HUES6 (cell line): ENCODE data around the gene TAS2R46.
"Not testable (repeated sequence)": the region's sequence is repeated elsewhere in the genome, so short reads cannot be mapped to it uniquely, and the experiment has no call there.

Experiments used
- H3K27ac ChIP-seq: 2 replicates; pipeline ENCODE4 v1.7.0; 2013; ENCODE audit warnings: low read depth, mild to moderate bottlenecking, low read length, inconsistent platforms
- H3K27me3 ChIP-seq: 2 replicates; pipeline ENCODE4 v1.6.1; 2013; ENCODE audit warnings: low read length; ENCODE audit not compliant: control insufficient read depth, insufficient read depth
- H3K36me3 ChIP-seq: 2 replicates; pipeline ENCODE4 v1.6.1; 2013; ENCODE audit warnings: low read length; ENCODE audit not compliant: control insufficient read depth, insufficient read depth
- H3K4me1 ChIP-seq: 2 replicates; pipeline ENCODE4 v1.6.1; 2013; ENCODE audit warnings: low read length; ENCODE audit not compliant: control insufficient read depth, insufficient read depth
- H3K4me3 ChIP-seq: 2 replicates; pipeline ENCODE4 v1.5.1; 2013; ENCODE audit warnings: low read depth, low read length
- H3K9ac ChIP-seq: one replicate; pipeline ENCODE4 v1.6.1; 2013; ENCODE audit warnings: mild to moderate bottlenecking, low read length
- H3K9me3 ChIP-seq: 2 replicates; pipeline ENCODE4 v1.6.1; 2013; ENCODE audit warnings: low read depth, low read length; ENCODE audit not compliant: control insufficient read depth, insufficient read depth

The TAS2R46 gene

DNA sequence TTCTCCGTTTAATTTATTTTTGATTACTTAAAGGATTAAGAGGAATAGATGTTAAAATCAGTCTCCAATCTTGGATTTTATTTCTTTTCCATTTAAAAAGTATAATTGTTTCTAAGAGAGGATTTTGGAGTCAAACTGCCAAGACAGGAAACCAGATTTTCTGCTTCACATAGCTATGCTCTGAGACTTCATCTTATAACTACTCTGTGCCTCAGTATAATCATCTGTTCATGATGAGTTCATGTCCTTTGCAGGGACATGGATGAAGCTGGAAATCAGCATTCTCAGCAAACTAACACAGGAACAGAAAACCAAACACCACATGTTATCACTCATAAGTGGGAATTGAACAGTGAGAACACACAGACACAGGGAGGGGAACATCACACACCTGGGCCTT lies 21.9 kb downstream of the TAS2R46 start:
- H3K9ac ChIP-seq = no peak overlapping the region
- no peak overlapping the region for H3K4me3 ChIP-seq
- H3K36me3 ChIP-seq = peaks cover 6% of the 10 kb centered on the region; the same call in 1 of the 2 replicates
- no peaks in the 10 kb centered on the region for H3K4me1 ChIP-seq
- H3K27me3 ChIP-seq = no peaks in the 10 kb centered on the region
- H3K27ac ChIP-seq = no peak overlapping the region
- H3K9me3 ChIP-seq = no peaks in the 10 kb centered on the region

DNA sequence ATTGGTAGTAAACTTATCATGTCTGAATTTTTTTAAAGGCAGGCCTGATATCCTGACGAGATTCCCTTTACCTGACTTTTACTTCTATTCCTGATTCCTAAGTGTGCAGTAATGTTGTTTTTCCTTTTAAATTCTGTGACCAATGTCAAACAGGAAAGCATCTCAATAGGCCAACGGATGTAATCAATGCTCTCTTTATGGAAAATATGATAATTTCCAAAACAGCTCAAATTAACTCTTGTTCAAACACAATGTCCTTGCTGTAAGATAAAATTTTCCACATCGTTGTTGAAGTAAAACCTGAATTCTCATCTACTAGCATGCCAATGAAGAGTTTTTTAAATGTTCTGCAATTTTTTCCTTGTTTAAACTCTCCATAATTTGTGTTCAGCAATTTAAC lies 22.9 kb downstream of the TAS2R46 start:
- Histone ChIP-seq H3K4me1 (no peaks in the 10 kb centered on the region), H3K4me3 (no peak overlapping the region), H3K27me3 (no peaks in the 10 kb centered on the region)

DNA sequence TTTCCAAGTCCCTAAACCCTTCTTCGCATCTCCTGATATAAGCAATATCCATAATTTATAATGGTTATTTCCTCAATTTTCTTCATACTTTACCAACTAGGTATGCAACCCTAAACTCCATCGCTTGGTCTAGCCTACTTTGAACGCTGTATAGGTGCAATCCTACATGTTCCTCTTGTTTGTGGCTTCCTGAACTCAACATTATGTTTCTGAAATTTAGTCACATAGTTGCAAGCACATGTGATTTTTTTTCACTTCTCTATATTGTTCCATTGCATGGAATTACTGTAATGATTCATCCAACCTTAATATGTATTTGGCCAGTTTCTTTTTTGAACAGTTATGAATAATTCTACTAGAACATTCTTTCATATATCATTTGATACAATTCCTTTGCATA lies 28.1 kb downstream of the TAS2R46 start:
- not testable (repeated sequence) for H3K9me3 ChIP-seq

More for the DNA sequence above, 22.9 kb downstream of the TAS2R46 start:
- H3K9me3 ChIP-seq = no peaks in the 10 kb centered on the region
- no peaks in the 10 kb centered on the region for H3K36me3 ChIP-seq
- H3K27ac ChIP-seq = no peak overlapping the region
- H3K9ac ChIP-seq = no peak overlapping the region

DNA sequence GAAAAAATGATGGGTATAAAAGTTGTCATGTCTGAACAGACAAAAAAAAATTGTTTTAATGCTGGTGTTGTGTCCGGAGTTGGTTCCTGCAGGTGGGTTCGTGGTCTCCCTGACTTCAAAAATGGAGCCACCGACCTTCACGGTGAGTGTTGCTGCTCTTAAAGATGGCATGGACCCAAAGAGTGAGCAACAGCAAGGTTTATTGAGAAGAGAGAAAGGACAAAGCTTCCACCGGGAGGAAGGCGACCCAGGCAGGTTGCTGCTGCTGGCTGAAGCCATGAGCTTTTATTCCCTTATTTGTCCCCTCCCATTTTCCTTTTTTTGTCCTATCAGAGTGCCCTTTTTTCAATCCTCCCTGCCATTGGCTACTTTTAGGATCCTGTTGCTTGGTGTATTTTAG lies 30.8 kb downstream of the TAS2R46 start, which contains the start of gene TAS2R31:
Gene TAS2R31 (minus strand): TSS at position 101 of the 400 bp plus-strand sequence. CDS start 72 bp downstream, at position 29.
- Histone ChIP-seq H3K4me3 (no peak within 1 kb of the TSS), H3K27ac (no peak within 1 kb of the TSS), H3K9ac (no peak within 1 kb of the TSS), H3K36me3 (no peaks in the 10 kb centered on the region), H3K4me1 (no peaks in the 10 kb centered on the region), H3K27me3 (no peaks in the 10 kb centered on the region), H3K9me3 (no peaks in the 10 kb centered on the region)

More for the DNA sequence above, 28.1 kb downstream of the TAS2R46 start:
- H3K27me3 ChIP-seq, H3K4me1 ChIP-seq, H3K36me3 ChIP-seq, H3K4me3 ChIP-seq, H3K9ac ChIP-seq, H3K27ac ChIP-seq: not testable (repeated sequence)

DNA sequence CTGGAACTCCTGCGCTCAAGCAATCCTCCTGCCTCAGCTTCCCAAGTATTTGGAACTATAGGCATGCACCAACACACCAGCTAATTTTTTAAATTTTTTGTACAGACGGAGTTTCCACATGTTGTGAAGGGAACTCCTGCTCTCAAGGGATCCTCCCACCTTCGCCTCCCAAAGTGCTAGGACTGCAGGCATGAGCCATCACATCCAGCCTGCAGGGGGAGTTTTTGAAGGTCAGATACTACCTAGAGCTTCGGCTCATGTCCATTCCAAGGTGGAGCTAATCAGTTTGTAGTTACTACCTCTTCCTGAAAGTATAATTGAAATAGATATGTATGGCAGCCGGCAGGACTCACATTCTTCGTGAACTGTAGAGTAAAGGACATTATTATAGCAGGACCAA lies 36.0 kb downstream of the TAS2R46 start:
- no peaks in the 10 kb centered on the region for H3K9me3 ChIP-seq
- H3K36me3 ChIP-seq = no peaks in the 10 kb centered on the region
- no peaks in the 10 kb centered on the region for H3K4me1 ChIP-seq
- no peak overlapping the region for H3K27ac ChIP-seq
- H3K27me3 ChIP-seq = no peaks in the 10 kb centered on the region
- H3K9ac ChIP-seq = no peak overlapping the region
- H3K4me3 ChIP-seq = no peak overlapping the region

DNA sequence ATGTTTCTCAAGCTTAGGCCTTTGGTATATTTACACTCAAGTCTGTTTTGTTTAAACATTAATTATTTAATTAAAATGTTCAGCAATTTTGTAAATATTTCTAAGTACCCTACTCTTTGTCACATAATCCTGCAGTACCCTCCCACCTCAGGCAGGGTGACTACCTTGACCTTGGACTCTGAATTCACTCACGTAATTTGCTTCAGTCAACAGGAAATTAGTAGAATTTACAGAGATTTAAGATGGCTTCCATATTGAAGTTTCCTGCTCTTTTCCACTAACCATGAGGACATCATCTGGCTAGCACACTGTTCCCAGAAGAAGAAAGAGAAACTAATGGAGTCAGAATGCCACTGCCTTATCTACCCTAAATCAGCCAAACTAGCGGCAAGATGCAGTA lies 38.7 kb downstream of the TAS2R46 start:
- Histone ChIP-seq H3K9me3 (no peaks in the 10 kb centered on the region), H3K27ac (no peak overlapping the region), H3K4me1 (no peaks in the 10 kb centered on the region), H3K27me3 (no peaks in the 10 kb centered on the region), H3K4me3 (no peak overlapping the region), H3K36me3 (no peaks in the 10 kb centered on the region), H3K9ac (no peak overlapping the region)

DNA sequence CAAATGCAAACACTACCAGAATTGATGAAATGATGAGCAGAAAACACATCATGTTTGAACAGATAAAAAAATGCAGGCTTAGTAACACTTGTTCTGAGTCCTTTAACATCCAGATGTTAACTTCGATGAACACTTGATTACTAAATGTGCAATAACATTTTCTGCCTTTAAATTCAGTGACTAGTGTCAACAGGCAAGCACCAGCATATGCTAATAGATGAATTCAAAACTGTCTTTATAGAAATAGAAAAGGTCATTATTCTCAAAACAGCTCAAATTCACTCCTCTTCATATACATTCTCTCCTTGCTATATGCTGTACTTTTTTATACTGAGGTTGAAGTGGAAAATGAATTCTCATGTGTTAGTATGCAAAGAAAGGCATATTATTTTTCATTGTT lies 39.6 kb downstream of the TAS2R46 start, which contains the start of gene TAS2R19:
Gene TAS2R19 (minus strand): TSS at position 101 of the 400 bp plus-strand sequence. CDS start 49 bp downstream, at position 52.
- Histone ChIP-seq H3K27me3 (no peaks in the 10 kb centered on the region), H3K9ac (no peak within 1 kb of the TSS), H3K9me3 (no peaks in the 10 kb centered on the region), H3K4me3 (no peak within 1 kb of the TSS), H3K36me3 (no peaks in the 10 kb centered on the region), H3K4me1 (no peaks in the 10 kb centered on the region), H3K27ac (no peak within 1 kb of the TSS)

DNA sequence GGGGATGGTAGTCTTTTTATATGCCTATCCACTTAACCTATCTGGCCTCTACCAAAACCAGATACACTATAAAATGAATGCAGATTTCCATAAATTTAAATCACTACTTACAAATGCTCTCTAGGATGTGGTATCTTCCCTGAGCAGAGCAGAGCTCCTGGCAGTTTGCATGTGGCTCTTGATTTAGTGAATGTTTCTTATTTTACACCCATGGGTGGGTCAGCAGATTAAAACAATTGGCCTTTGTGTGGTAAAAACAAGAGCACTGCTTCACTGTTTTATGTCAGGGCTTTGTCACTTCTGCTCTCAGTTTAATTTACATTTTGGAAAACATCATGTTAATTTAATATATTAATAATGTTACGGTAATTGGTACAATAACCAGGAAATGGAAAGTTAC lies 45.2 kb downstream of the TAS2R46 start:
- Histone ChIP-seq H3K27ac (no peak overlapping the region), H3K9me3 (no peaks in the 10 kb centered on the region), H3K4me1 (no peaks in the 10 kb centered on the region), H3K27me3 (no peaks in the 10 kb centered on the region), H3K9ac (no peak overlapping the region), H3K36me3 (no peaks in the 10 kb centered on the region), H3K4me3 (no peak overlapping the region)

DNA sequence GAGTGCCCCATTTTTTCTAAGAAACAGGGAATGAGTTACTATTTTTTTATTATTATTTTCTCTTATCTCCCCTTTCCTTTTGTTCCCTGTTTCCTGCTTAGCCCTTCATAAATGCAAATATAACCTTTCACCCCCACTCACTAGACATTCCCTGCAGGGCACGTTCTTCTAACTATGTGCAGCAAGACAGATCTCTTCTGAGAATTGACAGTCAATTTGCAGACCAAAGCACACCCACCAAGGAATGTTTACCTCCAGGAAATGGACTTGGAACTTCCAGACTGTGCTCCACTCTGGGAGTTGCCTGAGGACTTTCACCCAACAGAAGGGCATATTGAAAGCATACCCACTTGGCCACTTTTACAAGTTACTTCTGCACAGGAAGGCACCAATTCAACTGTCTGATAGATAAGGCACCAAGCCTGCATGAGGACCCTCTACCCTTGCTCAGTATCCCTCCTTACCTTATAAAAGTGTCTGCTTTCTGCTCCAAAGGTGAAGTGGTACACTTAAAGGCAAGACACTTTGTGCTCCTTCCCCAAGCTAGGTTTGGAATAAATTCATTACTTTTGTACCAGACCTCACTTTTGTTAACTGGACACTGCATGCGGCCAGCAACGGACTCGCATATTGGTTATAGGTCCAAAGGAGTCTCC lies 46.2 kb downstream of the TAS2R46 start:
- Histone ChIP-seq H3K4me3 (no peak overlapping the region), H3K27me3 (no peaks in the 10 kb centered on the region), H3K36me3 (no peaks in the 10 kb centered on the region), H3K9me3 (no peaks in the 10 kb centered on the region), H3K9ac (no peak overlapping the region), H3K27ac (no peak overlapping the region), H3K4me1 (no peaks in the 10 kb centered on the region)

DNA sequence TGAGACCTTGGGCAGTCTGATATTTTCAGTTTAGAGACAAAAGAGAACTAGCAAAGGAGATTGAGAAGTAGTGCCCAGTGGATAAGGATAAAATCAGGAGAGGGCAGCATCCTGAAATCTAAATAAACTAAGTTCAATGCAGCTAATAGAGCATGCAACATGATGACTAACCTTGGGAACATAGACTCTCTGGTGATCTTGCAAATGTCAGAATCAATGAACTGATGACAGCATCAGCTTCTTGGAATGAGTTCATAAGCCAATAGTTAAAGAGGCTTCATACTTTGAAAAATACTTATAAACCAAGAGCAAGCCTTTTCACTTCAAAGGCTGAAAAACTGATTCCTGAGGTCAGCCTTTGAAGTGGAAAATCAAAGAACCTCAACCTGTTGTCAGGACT lies 47.9 kb downstream of the TAS2R46 start:
- no peaks in the 10 kb centered on the region for H3K4me1 ChIP-seq
- H3K9ac ChIP-seq = no peak overlapping the region
- H3K4me3 ChIP-seq = no peak overlapping the region
- H3K9me3 ChIP-seq = no peaks in the 10 kb centered on the region
- no peak overlapping the region for H3K27ac ChIP-seq
- H3K36me3 ChIP-seq = no peaks in the 10 kb centered on the region
- H3K27me3 ChIP-seq = no peaks in the 10 kb centered on the region
